GM12878 (cell line): ENCODE measurements around the gene ADCYAP1R1. TPM values are rescaled to one million over a fixed set of nuclear protein-coding genes. Genes with fewer than 3 reads are reported as not detected.

Experiments used
- ATAC-seq: fragments of 200-7000 bp; cut with Tn5 transposase; 3 replicates; pipeline ENCODE4 v1.9.1; 2020; ENCODE audit warnings: mild to moderate bottlenecking, moderate library complexity
- BruUV-seq: library from RNA; stranded (reverse); fragments of 400-500 nt; replicated peaks from 2 replicates; lab custom pipeline; 2021; lab: Mats Ljungman, UMichigan
- CTCF ChIA-PET: fragments of 300-600 bp; sonication (Branson Sonifier 250); formaldehyde crosslinking; extraction: SDS; loops from one replicate; lab custom pipeline; 2021; ENCODE audit warnings: inconsistent platforms; lab: Yijun Ruan, JAX
- POLR2A ChIA-PET: fragments of 350-600 bp; formaldehyde crosslinking; extraction: SDS; loops from one replicate; lab custom pipeline; 2021; ENCODE audit warnings: inconsistent platforms; lab: Charles Lee
- RAD21 ChIA-PET: fragments of 300-600 bp; sonication (Branson Sonifier 250); formaldehyde crosslinking; loops from one replicate; lab custom pipeline; 2023; ENCODE audit warnings: antibody characterized with exemption; ENCODE audit not compliant: unreplicated experiment; lab: Charles Lee
- SMC1A ChIA-PET: fragments of 300-600 bp; sonication (Branson Sonifier 250); formaldehyde crosslinking; loops from one replicate; lab custom pipeline; 2023; ENCODE audit not compliant: unreplicated experiment, uncharacterized antibody; lab: Charles Lee
- DNase-seq: peaks from one replicate; pipeline ENCODE4 v3.0.0-alpha.2; 2011; ENCODE audit warnings: low read depth, low spot score
- FAIRE-seq: peaks from 3 replicates; lab custom pipeline; 2011; peaks lifted over from hg19 to GRCh38; lab: Jason Lieb, UNC
- H2AFZ ChIP-seq: 2 replicates; pipeline ENCODE4 v1.6.0; 2011; ENCODE audit warnings: low read depth, low read length, control low read depth; ENCODE audit not compliant: control insufficient read depth
- H3K27ac ChIP-seq: 2 replicates; pipeline ENCODE4 v1.5.1; 2011; ENCODE audit warnings: control low read depth; ENCODE audit not compliant: control insufficient read depth, insufficient read depth
- H3K27me3 ChIP-seq, 2 experiments: replicated peaks in 1 of 2; 2 replicates each; pipeline versions ENCODE4 v1.6.0 to v1.6.1; 2011; ENCODE audit warnings: low read length in 1 of 2; ENCODE audit not compliant: control insufficient read depth in 2 of 2, insufficient read depth in 2 of 2
- H3K36me3 ChIP-seq, 2 experiments: 2 replicates each; pipeline ENCODE4 v1.5.1; 2011; ENCODE audit warnings: low read length in 1 of 2; ENCODE audit not compliant: control insufficient read depth in 2 of 2, insufficient read depth in 2 of 2
- H3K4me1 ChIP-seq: 2 replicates; pipeline ENCODE4 v1.6.1; 2011; ENCODE audit warnings: mild to moderate bottlenecking, low read length, moderate library complexity, mixed read lengths; ENCODE audit not compliant: control insufficient read depth, insufficient read depth
- H3K4me2 ChIP-seq: 2 replicates; pipeline ENCODE4 v1.6.0; 2011; ENCODE audit warnings: control low read depth; ENCODE audit not compliant: control insufficient read depth, insufficient read depth
- H3K4me3 ChIP-seq: fragments of 200-600 bp; sonication (generic); 2 replicates; pipeline ENCODE4 v1.5.1; 2016
- H3K79me2 ChIP-seq: 2 replicates; pipeline ENCODE4 v1.6.0; 2011; ENCODE audit warnings: low read length; ENCODE audit not compliant: control insufficient read depth, insufficient read depth
- H3K9ac ChIP-seq: 2 replicates; pipeline ENCODE4 v1.8.0; 2011; ENCODE audit warnings: low read length, control low read depth, mixed read lengths; ENCODE audit not compliant: control insufficient read depth, insufficient read depth
- H3K9me3 ChIP-seq: replicated peaks from 3 replicates; pipeline ENCODE4 v1.5.1; 2011; ENCODE audit warnings: mild to moderate bottlenecking, low read length; ENCODE audit not compliant: control insufficient read depth, insufficient read depth
- H4K20me1 ChIP-seq: 2 replicates; pipeline ENCODE4 v1.6.0; 2011; ENCODE audit not compliant: control insufficient read depth, insufficient read depth
- BACH1 ChIP-seq: fragments of 450-650 bp; IDR thresholded peaks from 2 replicates; pipeline ENCODE4 v1.6.1; 2017; ENCODE audit warnings: mild to moderate bottlenecking, borderline replicate concordance
- BCL3 ChIP-seq: IDR thresholded peaks from 2 replicates; pipeline ENCODE4 v1.6.1; 2011; ENCODE audit warnings: borderline replicate concordance, low read depth, mild to moderate bottlenecking, moderate library complexity, low read length; ENCODE audit not compliant: insufficient read depth, poor library complexity, severe bottlenecking
- CHD1 ChIP-seq: IDR thresholded peaks from 2 replicates; pipeline ENCODE4 v1.6.1; 2012; ENCODE audit warnings: low read depth, low read length, improper control_type of control experiment
- EED ChIP-seq: sonication (generic); IDR thresholded peaks from 2 replicates; pipeline ENCODE4 v1.6.1; 2016; ENCODE audit warnings: antibody characterized with exemption, low read depth
- FOXM1 ChIP-seq: IDR thresholded peaks from 2 replicates; pipeline ENCODE4 v1.6.1; 2012; ENCODE audit warnings: low read depth, mild to moderate bottlenecking, inconsistent platforms, low read length, moderate library complexity
- HCFC1 ChIP-seq: fragments of 150-350 bp; IDR thresholded peaks from 2 replicates; pipeline ENCODE4 v1.6.1; 2014; ENCODE audit warnings: low read length
- HDAC2 ChIP-seq: fragments of 200-600 bp; sonication (generic); IDR thresholded peaks from 2 replicates; pipeline ENCODE4 v1.6.1; 2017
- JUNB ChIP-seq: IDR thresholded peaks from 2 replicates; pipeline ENCODE4 v1.6.1; 2016; ENCODE audit warnings: antibody characterized with exemption, mild to moderate bottlenecking
- KAT2A ChIP-seq: conservative IDR thresholded peaks from 2 replicates; pipeline ENCODE4 v1.6.1; 2011; ENCODE audit warnings: low read depth, low read length; ENCODE audit not compliant: control insufficient read depth
- MYC ChIP-seq: IDR thresholded peaks from 2 replicates; pipeline ENCODE4 v1.6.1; 2011; ENCODE audit warnings: mild to moderate bottlenecking, low read length, moderate library complexity, inconsistent platforms; ENCODE audit not compliant: insufficient read depth, insufficient replicate concordance, insufficient read length, severe bottlenecking
- PBX3 ChIP-seq: IDR thresholded peaks from 2 replicates; pipeline ENCODE4 v1.6.1; 2011; ENCODE audit warnings: mild to moderate bottlenecking, low read depth, low read length, moderate library complexity; ENCODE audit not compliant: insufficient replicate concordance
- RAD51 ChIP-seq: fragments of 450-650 bp; IDR thresholded peaks from 2 replicates; pipeline ENCODE4 v1.6.1; 2016; ENCODE audit warnings: moderate library complexity, mild to moderate bottlenecking, inconsistent platforms
- REST ChIP-seq: IDR thresholded peaks from 2 replicates; pipeline ENCODE4 v1.6.1; 2012; ENCODE audit warnings: mild to moderate bottlenecking, low read depth, low read length
- SUZ12 ChIP-seq: fragments of 200-600 bp; sonication (generic); IDR thresholded peaks from one replicate; pipeline ENCODE4 v1.6.1; 2018; ENCODE audit warnings: antibody characterized with exemption, mild to moderate bottlenecking; ENCODE audit not compliant: unreplicated experiment
- TCF7 ChIP-seq: IDR thresholded peaks from 2 replicates; pipeline ENCODE4 v1.6.1; 2014; ENCODE audit warnings: antibody characterized with exemption, borderline replicate concordance
- YBX1 ChIP-seq: fragments of 450-650 bp; IDR thresholded peaks from 2 replicates; pipeline ENCODE4 v1.6.1; 2016; ENCODE audit warnings: antibody characterized with exemption
- WGBS: methylation state at CpG from one replicate; pipeline ENCODE4 v1.1.6; 2016; ENCODE audit warnings: low lambda C conversion rate; ENCODE audit not compliant: insufficient replicate concordance, insufficient coverage; ENCODE audit errors: missing lambda C conversion rate; 5-methylcytosine and 5-hydroxymethylcytosine counted together
- in situ Hi-C: fragments of 300-500 bp; cut with MboI; formaldehyde crosslinking; loops from 9 replicates; pipeline ENCODE4 v1.14.3; 2018; ENCODE audit warnings: mixed read lengths
- intact Hi-C: fragments of 100-400 bp; cut with micrococcal nuclease; formaldehyde crosslinking; loops from one replicate; pipeline ENCODE4 v1.14.2; 2022; ENCODE audit not compliant: unreplicated experiment
- polyA plus RNA-seq, 11 experiments: library from polyadenylated mRNA; depleted of rRNA in 4 of 11; unstranded in 6 of 11; stranded (reverse) in 5 of 11; fragments of >200 nt; fragmentation: Nextera tagmentation in 4 of 11; fragmentation: Illumina TruSeq in 1 of 11; extraction: Ambion mirVana in 4 of 11; extraction: Trizol in 1 of 11; gene quantifications; 1 replicate in 1 of 11; 2 replicates in 10 of 11; pipeline versions ENCODE4 v1.2.1 to v1.2.3, GENCODE V29; 2011 to 2016; ENCODE audit warnings: inconsistent platforms in 2 of 11, missing spikeins in 2 of 11, low read depth in 1 of 11
- total RNA-seq, 4 experiments: library from RNA; depleted of rRNA in 3 of 4; stranded (reverse); fragments of >200 nt in 3 of 4; fragmentation: Illumina TruSeq in 1 of 4; extraction: Trizol in 1 of 4; gene quantifications; 2 replicates each; pipeline versions ENCODE4 v1.2.1 to v1.2.3, GENCODE V29; 2013 to 2021
- TF ChIP-seq, protein P1 (sequence below): IDR thresholded peaks from 2 replicates; pipeline ENCODE4 v1.6.1; 2011; ENCODE audit warnings: low read depth, mild to moderate bottlenecking, low read length, moderate library complexity, borderline replicate concordance; ENCODE audit errors: extremely low read depth

The ADCYAP1R1 gene
- total and polyA plus RNA-seq, 10 of the 15 experiments (the other 5 are each of a cell fraction or from before 2014, with no cell fraction given), result not detected

- TF ChIP-seq PBX3 (no peak), TCF7 (no peak), MYC (no peak), KAT2A (no peak), BCL3 (no peak), BACH1 (no peak), SUZ12 (no peak)
Observed at GRCh38 chr7:31067491-31067890, 15.4 kb downstream of the ADCYAP1R1 start (continued).

DNA sequence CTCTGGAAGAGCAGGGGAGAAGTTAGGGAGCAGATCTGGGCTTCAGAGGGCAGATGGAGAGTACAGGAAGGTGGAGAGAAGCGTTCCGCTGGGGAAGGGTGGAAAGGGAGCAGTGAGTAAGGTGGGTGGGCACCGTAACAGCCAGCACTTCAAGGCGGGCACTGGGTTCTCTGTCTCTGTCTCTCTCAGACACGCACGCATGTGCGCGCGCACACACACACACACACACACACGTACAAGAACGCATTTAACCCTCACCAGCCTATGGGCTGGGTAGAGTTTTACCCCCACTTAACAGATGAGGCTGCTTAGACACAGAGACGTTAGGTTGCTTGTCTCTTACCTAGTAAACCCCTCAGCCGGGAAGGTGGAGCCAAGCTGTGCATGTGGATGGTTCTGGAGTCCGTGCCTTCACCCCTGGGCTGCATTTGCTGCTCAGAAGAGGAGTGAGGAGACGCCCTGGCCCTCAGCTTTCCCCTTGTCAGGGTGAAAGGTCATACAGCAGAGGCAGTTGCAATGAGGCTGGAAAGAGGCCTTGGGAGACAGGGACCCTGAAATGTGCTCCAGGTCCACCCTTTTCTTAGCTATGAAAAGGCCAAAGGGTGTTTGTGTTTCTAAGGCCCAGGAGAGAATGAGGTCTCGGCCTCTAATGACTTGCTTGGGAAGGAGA is 16.0 kb downstream of the ADCYAP1R1 start:
- Histone ChIP-seq H3K79me2 (no peaks in the 10 kb centered on the region), H3K4me3 (no peak overlapping the region), H4K20me1 (no peaks in the 10 kb centered on the region), H3K9ac (no peak overlapping the region), H2AFZ (no peak overlapping the region), H3K9me3 (no peaks in the 10 kb centered on the region), H3K36me3 (no peaks in the 10 kb centered on the region), H3K27ac (no peak overlapping the region), H3K4me1 (no peaks in the 10 kb centered on the region), H3K27me3 (peaks cover 0 to 11% of the 10 kb centered on the region in 2 experiments; a peak in 2 of 4 replicates), H3K4me2 (no peak overlapping the region)
- DNase-seq (no peak), FAIRE-seq (no peak), ATAC-seq (no peak)
- WGBS, result 41% methylated on average over 16 of the region's 16 CpGs
- intact Hi-C loops, result no loop called here
- CTCF ChIA-PET, result no interaction called here
- SMC1A ChIA-PET, result interaction anchor here (0.6 to 1.1 kb wide), 2 partner anchors 16 to 505 kb away, joined by 3 read pairs; partner anchors contain the start of gene ADCYAP1R1
- POLR2A ChIA-PET, result interaction anchor here (0.6 kb wide), 1 partner anchor 251 kb away, joined by 3 read pairs; no protein-coding TSS in a partner anchor
- BruUV-seq, result no TSS peak
- RAD21 ChIA-PET, result no interaction called here
- in situ Hi-C loops, result no loop called here
- TF ChIP-seq CHD1 (no peak), HDAC2 (no peak), YBX1 (no peak), HCFC1 (no peak), RAD51 (no peak), REST (no peak), FOXM1 (no peak), JUNB (no peak), EED (no peak)
- TF ChIP-seq, protein P1, sequence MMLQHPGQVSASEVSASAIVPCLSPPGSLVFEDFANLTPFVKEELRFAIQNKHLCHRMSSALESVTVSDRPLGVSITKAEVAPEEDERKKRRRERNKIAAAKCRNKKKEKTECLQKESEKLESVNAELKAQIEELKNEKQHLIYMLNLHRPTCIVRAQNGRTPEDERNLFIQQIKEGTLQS, result no peak
